Measurements from ENCODE around the gene LSM12.

- no peak for TF ChIP-seq CTCF (IDR thresholded peaks at IDR 0.05 in 8 of 11, conservative IDR thresholded peaks at IDR 0.05 in 3 of 11)
- TF ChIP-seq POLR2A (IDR thresholded peaks at IDR 0.05), result no peak
Observed at GRCh38 chr17:44062871-44063270, 3.6 kb downstream of the LSM12 start.

Measured in spleen (tissue), 7 donors.